Keratinocyte (primary cell): ENCODE data around the gene CCS. TPM values are rescaled to one million over a fixed set of nuclear protein-coding genes. Genes with fewer than 3 reads are reported as not detected.

Source experiments
- DNase-seq: peaks from one replicate; pipeline ENCODE4 v3.0.0-alpha.2; 2011; ENCODE audit warnings: low read depth, missing footprints, low spot score
- FAIRE-seq: peaks from 2 replicates; lab custom pipeline; 2011; peaks lifted over from hg19 to GRCh38; lab: Jason Lieb, UNC
- H2AFZ ChIP-seq: 2 replicates; pipeline ENCODE4 v1.6.0; 2012; ENCODE audit warnings: low read length, control low read depth, inconsistent platforms; ENCODE audit not compliant: control insufficient read depth
- H3K27ac ChIP-seq: 2 replicates; pipeline ENCODE4 v1.5.1; 2011; ENCODE audit warnings: low read length; ENCODE audit not compliant: control insufficient read depth, insufficient read depth
- H3K27me3 ChIP-seq: 3 replicates; pipeline ENCODE4 v1.6.0; 2011; ENCODE audit warnings: low read length; ENCODE audit not compliant: control insufficient read depth, insufficient read depth; ENCODE audit errors: extremely low read depth
- H3K36me3 ChIP-seq, 2 experiments: 2 replicates in 1 of 2; 3 replicates in 1 of 2; pipeline ENCODE4 v1.5.1; 2011; ENCODE audit warnings: low read length in 2 of 2, mild to moderate bottlenecking in 1 of 2; ENCODE audit not compliant: control insufficient read depth in 2 of 2, insufficient read depth in 2 of 2; ENCODE audit errors: extremely low read depth in 1 of 2
- H3K4me1 ChIP-seq: 3 replicates; pipeline ENCODE4 v1.5.1; 2011; ENCODE audit warnings: low read length; ENCODE audit not compliant: control insufficient read depth, insufficient read depth; ENCODE audit errors: extremely low read depth
- H3K4me2 ChIP-seq: 3 replicates; pipeline ENCODE4 v1.6.0; 2011; ENCODE audit warnings: low read depth, low read length; ENCODE audit not compliant: control insufficient read depth, insufficient read depth; ENCODE audit errors: extremely low read depth
- H3K4me3 ChIP-seq, 3 experiments: fragments of 200-600 bp in 1 of 3; sonication (generic) in 1 of 3; 2 replicates in 2 of 3; 3 replicates in 1 of 3; pipeline ENCODE4 v1.5.1; 2011 to 2016; ENCODE audit warnings: low read length in 3 of 3, mild to moderate bottlenecking in 3 of 3, control low read depth in 2 of 3, inconsistent platforms in 1 of 3, low read depth in 1 of 3, mixed read lengths in 1 of 3, mixed run types in 1 of 3, moderate library complexity in 1 of 3; ENCODE audit not compliant: control insufficient read depth in 2 of 3, insufficient read depth in 2 of 3; ENCODE audit errors: extremely low read depth in 1 of 3
- H3K79me2 ChIP-seq: 2 replicates; pipeline ENCODE4 v1.6.0; 2012; ENCODE audit warnings: low read length; ENCODE audit not compliant: control insufficient read depth, insufficient read depth
- H3K9ac ChIP-seq: 3 replicates; pipeline ENCODE4 v1.6.0; 2011; ENCODE audit warnings: low read length; ENCODE audit not compliant: control insufficient read depth, insufficient read depth; ENCODE audit errors: extremely low read depth
- H3K9me1 ChIP-seq: 3 replicates; pipeline ENCODE4 v1.6.0; 2011; ENCODE audit warnings: low read length; ENCODE audit not compliant: control insufficient read depth, insufficient read depth; ENCODE audit errors: extremely low read depth
- H3K9me3 ChIP-seq: 2 replicates; pipeline ENCODE4 v1.5.1; 2012; ENCODE audit warnings: low read depth, low read length; ENCODE audit not compliant: control insufficient read depth
- H4K20me1 ChIP-seq: 3 replicates; pipeline ENCODE4 v1.6.0; 2011; ENCODE audit warnings: low read length; ENCODE audit not compliant: control insufficient read depth, insufficient read depth; ENCODE audit errors: extremely low read depth
- EZH2 ChIP-seq: IDR thresholded peaks from one replicate; pipeline ENCODE4 v1.6.1; 2012; ENCODE audit warnings: inconsistent platforms, mild to moderate bottlenecking, low read length, moderate library complexity
- dilution Hi-C: fragments of 300-500 bp; cut with MboI; formaldehyde crosslinking; loops from one replicate; pipeline ENCODE4 v1.7.0; 2020; ENCODE audit warnings: low sequenced_read_pairs; ENCODE audit not compliant: extremely low pct_ligation_motif_present
- polyA plus RNA-seq, 5 experiments: library from polyadenylated mRNA; depleted of rRNA in 3 of 5; stranded (reverse) in 3 of 5; stranded (forward) in 1 of 5; unstranded in 1 of 5; fragments of >200 nt; gene quantifications; 1 replicate in 1 of 5; 2 replicates in 3 of 5; 3 replicates in 1 of 5; pipeline versions ENCODE4 v1.2.1 to v1.2.3, GENCODE V29; 2011 to 2012; ENCODE audit warnings: missing spikeins in 2 of 5, low read depth in 1 of 5, low replicate concordance in 1 of 5
- TF ChIP-seq, protein P1 (sequence below), 3 experiments: IDR thresholded peaks in 1 of 3; conservative IDR thresholded peaks in 1 of 3; optimal IDR thresholded peaks in 1 of 3; 2 replicates in 2 of 3; 3 replicates in 1 of 3; pipeline versions ENCODE3 to v1.5.1; 2011; ENCODE audit warnings: low read length in 3 of 3, mild to moderate bottlenecking in 3 of 3, moderate library complexity in 2 of 3, control low read depth in 1 of 3, inconsistent platforms in 1 of 3; ENCODE audit not compliant: insufficient read depth in 2 of 3; ENCODE audit errors: extremely low read depth in 1 of 3

Gene CCS
- polyA plus RNA-seq, 1 donor (not counting 4 experiments of a cell fraction or from before 2014, with no cell fraction given) = 17.6 TPM

DNA sequence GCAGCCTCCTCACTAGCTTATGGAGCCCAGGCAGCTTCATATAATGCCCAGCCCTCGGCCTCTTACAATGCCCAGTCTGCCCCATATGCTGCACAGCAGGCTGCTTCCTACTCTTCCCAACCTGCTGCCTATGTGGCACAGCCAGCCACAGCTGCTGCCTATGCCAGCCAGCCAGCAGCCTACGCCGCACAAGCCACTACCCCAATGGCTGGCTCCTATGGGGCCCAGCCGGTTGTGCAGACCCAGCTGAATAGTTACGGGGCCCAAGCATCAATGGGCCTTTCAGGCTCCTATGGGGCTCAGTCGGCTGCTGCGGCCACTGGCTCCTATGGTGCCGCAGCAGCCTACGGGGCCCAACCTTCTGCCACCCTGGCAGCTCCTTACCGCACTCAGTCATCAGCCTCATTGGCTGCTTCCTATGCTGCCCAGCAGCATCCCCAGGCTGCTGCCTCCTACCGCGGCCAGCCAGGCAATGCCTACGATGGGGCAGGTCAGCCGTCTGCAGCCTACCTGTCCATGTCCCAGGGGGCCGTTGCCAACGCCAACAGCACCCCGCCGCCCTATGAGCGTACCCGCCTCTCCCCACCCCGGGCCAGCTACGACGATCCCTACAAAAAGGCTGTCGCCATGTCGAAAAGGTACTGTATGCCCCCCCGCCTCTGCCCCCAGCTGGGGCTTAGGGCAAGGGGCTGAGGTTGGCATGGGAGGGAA lies 32.2 kb downstream of the CCS start:
- Histone ChIP-seq H3K27me3 (no peaks in the 10 kb centered on the region), H3K79me2 (peaks cover 100% of the 10 kb centered on the region), H3K9me1 (peaks cover 2% of the 10 kb centered on the region), H3K4me1 (no peaks in the 10 kb centered on the region), H3K9ac (no peak overlapping the region), H4K20me1 (peaks cover 57% of the 10 kb centered on the region), H3K4me3 (no peak overlapping the region), H3K27ac (no peak overlapping the region), H3K4me2 (no peak overlapping the region), H3K9me3 (no peaks in the 10 kb centered on the region), H2AFZ (no peak overlapping the region), H3K36me3 (peaks cover 59 to 61% of the 10 kb centered on the region in 2 experiments)
- DNase-seq = no peak
- TF ChIP-seq, protein P1, sequence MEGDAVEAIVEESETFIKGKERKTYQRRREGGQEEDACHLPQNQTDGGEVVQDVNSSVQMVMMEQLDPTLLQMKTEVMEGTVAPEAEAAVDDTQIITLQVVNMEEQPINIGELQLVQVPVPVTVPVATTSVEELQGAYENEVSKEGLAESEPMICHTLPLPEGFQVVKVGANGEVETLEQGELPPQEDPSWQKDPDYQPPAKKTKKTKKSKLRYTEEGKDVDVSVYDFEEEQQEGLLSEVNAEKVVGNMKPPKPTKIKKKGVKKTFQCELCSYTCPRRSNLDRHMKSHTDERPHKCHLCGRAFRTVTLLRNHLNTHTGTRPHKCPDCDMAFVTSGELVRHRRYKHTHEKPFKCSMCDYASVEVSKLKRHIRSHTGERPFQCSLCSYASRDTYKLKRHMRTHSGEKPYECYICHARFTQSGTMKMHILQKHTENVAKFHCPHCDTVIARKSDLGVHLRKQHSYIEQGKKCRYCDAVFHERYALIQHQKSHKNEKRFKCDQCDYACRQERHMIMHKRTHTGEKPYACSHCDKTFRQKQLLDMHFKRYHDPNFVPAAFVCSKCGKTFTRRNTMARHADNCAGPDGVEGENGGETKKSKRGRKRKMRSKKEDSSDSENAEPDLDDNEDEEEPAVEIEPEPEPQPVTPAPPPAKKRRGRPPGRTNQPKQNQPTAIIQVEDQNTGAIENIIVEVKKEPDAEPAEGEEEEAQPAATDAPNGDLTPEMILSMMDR (optimal IDR thresholded peaks at IDR 0.05 in 1 of 3, IDR thresholded peaks at IDR 0.05 in 1 of 3, conservative IDR thresholded peaks at IDR 0.05 in 1 of 3; ENCODE audit: extremely low read depth in 1 of 3, insufficient read depth in 2 of 3, low read length in 3 of 3) = no peak
- TF ChIP-seq EZH2 = no peak
- FAIRE-seq = no peak
- dilution Hi-C loops = no loop called here

DNA sequence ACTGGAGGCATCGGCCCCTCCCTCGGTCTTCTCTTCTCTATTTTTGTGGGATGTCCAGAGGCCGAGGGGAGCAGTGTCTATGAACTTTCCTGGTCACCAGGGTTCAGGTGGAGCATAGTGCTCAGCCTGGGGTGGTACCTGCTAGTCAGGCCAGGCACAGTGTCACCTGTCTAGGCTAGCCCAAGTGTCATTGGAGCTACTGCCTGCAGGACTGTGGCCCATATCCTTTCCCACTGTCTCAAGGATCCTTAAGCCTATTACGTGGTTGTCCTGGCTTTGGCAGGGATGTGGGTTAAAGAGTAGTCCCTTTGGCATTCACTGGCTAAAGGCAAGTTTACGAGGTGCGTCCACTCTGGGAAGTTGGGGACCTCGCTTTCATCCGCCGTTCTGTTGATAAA lies 32.8 kb downstream of the CCS start:
- Histone ChIP-seq H3K4me2 (no peak overlapping the region), H3K79me2 (peaks cover 100% of the 10 kb centered on the region), H3K9me1 (peaks cover 2% of the 10 kb centered on the region), H3K4me1 (no peaks in the 10 kb centered on the region), H3K27me3 (no peaks in the 10 kb centered on the region), H3K36me3 (peaks cover 61 to 62% of the 10 kb centered on the region in 2 experiments), H4K20me1 (peaks cover 55% of the 10 kb centered on the region), H3K9me3 (no peaks in the 10 kb centered on the region), H3K9ac (no peak overlapping the region), H2AFZ (no peak overlapping the region), H3K4me3 (no peak overlapping the region), H3K27ac (no peak overlapping the region)
- TF ChIP-seq, protein P1 (optimal IDR thresholded peaks at IDR 0.05 in 1 of 3, IDR thresholded peaks at IDR 0.05 in 1 of 3, conservative IDR thresholded peaks at IDR 0.05 in 1 of 3; ENCODE audit: extremely low read depth in 1 of 3, insufficient read depth in 2 of 3, low read length in 3 of 3) = no peak
- no peak for TF ChIP-seq EZH2
- FAIRE-seq = no peak
- no peak for DNase-seq
- dilution Hi-C loops = no loop called here
